H54 (cell line): ENCODE measurements around the gene CIAO3.

Experiments used
- DNase-seq: peaks from one replicate; pipeline ENCODE4 v3.0.0; 2011; ENCODE audit warnings: low spot score, mixed read lengths; ENCODE audit not compliant: insufficient read length
- FAIRE-seq: peaks from 3 replicates; lab custom pipeline; 2011; peaks lifted over from hg19 to GRCh38; lab: Jason Lieb, UNC
- POLR2A ChIP-seq: IDR thresholded peaks from 2 replicates; pipeline ENCODE4 v1.6.1; 2011; ENCODE audit warnings: low read depth, mild to moderate bottlenecking, low read length

The CIAO3 gene

DNA sequence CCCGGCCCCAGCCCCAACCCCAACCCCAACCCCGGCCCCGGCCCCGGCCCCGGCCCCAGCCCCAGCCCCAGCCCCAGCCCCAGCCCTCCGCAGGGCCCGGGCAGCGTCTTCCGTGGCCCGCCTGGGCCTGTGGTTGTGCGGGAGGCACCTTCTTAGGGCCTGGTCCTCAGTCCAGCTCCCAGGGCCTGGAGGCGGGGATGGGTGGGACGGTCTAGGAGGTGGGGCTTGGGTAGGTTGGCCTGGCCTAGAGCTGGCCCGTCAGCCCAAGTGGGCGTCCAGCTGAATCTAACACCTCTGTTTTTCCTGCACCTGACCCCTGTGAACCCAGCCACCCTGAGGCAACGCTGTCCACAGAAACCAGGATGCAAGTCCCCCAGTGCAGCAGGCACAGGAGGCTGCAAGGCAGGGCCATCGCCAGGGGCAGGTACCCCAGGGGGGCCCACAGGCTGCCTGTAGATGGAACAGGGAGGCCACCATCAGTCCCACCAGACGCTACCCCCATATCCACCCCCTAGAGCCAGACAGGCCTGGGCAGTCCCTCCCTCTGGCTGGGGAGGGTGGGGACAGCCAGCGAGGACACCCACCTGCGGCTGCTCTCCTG, 28.5 kb upstream of the CIAO3 start:
- DNase-seq = no peak
- no peak for FAIRE-seq
- TF ChIP-seq POLR2A = no peak

DNA sequence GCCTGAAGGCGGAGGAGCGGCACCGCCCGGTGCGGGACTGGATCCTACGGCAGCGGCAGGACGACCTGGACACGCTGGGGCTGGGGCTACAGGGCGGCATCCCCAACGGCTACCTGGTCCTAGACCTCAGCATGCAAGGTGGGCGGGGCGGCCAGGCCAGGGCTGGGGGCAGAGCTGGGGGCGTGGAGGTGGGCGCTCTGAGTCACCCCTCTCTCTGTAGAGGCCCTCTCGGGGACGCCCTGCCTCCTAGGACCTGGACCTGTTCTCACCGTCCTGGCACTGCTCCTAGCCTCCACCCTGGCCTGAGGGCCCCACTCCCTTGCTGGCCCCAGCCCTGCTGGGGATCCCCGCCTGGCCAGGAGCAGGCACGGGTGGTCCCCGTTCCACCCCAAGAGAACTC, 27.6 kb upstream of the CIAO3 start:
- FAIRE-seq = no peak
- DNase-seq = no peak
- no peak for TF ChIP-seq POLR2A

DNA sequence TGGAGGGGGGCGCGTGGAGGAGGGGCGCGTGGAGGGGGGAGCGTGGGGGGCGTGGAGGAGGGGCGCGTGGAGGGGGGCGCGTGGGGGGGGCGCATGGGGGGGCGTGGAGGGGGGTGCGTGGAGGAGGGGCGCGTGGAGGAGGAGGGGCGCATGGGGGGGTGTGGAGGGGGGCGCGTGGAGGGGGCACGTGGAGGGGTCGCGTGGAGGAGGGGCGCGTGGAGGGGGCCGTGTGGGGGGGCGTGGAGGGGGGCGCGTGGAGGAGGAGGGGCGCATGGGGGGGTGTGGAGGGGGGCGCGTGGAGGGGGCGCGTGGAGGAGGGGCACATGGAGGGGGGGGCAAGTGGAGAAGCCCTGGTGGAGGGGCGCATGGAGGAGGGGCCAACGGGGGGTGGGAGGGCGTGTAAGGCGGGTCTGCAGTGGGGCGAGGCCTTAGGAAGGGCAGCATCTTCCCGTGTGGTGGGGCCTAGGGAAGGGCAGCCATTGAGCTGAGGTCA, 27.0 kb upstream of the CIAO3 start:
- DNase-seq = no peak
- no peak for FAIRE-seq
- no peak for TF ChIP-seq POLR2A

DNA sequence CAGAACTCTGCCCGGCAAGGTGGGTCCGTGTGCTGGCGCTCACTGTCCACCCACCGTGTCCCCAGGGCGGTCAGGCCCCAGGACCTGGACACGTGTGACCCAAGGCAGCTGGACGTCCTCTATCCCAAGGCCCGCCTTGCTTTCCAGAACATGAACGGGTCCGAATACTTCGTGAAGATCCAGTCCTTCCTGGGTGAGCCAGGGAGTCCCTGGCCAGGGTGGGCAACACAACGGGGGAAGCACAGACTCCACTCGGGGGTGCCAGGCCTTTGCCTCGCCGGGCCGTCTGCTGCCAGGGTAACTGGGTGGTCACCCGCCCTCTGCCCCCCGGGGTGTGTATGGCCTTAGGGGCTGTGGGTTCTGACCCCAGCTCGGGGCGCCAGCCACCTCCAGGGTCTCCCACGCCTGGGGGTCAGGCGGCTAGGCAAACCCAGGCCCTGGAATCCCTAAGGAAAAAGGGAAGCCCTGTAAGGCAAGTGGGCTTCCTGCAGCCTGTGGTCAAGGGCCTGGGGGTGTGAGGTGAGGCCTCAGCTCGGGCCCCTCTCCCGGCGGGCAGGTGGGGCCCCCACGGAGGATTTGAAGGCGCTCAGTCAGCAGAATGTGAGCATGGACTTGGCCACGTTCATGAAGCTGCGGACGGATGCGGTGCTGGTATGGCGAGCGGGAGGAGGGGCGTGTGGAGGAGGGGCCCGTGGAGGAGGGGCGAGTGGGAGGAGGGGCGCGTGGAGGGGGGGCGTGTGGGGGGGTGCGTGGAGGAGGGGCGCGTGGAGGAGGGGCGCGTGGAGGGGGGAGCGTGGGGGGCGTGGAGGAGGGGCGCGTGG, 26.2 kb upstream of the CIAO3 start:
- TF ChIP-seq POLR2A = no peak
- FAIRE-seq (no peak), DNase-seq (no peak)

DNA sequence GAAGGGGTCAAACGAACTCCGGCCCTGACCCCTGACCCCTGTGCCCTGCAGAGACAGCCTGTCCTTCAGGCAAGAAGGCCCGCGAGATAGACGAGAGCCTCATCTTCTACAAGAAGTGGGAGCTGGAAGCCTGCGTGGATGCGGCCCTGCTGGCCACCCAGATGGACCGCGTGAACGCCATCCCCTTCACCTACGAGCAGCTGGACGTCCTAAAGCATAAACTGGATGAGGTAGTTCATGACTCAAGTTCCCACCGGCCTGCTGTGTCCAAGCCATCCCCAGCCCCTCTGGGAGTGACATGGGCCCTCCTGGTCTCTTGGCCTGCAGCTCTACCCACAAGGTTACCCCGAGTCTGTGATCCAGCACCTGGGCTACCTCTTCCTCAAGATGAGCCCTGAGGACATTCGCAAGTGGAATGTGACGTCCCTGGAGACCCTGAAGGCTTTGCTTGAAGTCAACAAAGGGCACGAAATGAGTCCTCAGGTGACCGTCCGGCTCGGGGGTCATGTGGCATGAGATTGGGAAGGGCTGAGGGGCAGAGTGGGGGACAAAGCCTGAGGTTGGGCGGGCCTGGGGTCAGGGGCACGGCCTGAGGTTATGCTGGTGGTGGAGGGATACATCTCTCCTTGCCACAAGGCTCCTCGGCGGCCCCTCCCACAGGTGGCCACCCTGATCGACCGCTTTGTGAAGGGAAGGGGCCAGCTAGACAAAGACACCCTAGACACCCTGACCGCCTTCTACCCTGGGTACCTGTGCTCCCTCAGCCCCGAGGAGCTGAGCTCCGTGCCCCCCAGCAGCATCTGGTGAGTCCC, 25.4 kb upstream of the CIAO3 start:
- DNase-seq (no peak), FAIRE-seq (no peak)
- no peak for TF ChIP-seq POLR2A

DNA sequence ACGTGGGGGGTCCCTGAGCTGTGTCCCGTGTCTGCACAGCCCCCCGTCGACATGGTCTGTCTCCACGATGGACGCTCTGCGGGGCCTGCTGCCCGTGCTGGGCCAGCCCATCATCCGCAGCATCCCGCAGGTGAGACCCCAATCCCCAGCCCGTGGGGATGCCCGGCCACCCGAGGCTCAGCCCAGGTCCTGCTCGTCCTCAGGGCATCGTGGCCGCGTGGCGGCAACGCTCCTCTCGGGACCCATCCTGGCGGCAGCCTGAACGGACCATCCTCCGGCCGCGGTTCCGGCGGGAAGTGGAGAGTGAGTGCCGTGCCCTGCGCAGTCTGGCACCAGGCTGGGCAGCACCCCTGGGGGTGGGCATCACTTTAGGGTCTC, 24.7 kb upstream of the CIAO3 start:
- FAIRE-seq = no peak
- DNase-seq = no peak
- no peak for TF ChIP-seq POLR2A

DNA sequence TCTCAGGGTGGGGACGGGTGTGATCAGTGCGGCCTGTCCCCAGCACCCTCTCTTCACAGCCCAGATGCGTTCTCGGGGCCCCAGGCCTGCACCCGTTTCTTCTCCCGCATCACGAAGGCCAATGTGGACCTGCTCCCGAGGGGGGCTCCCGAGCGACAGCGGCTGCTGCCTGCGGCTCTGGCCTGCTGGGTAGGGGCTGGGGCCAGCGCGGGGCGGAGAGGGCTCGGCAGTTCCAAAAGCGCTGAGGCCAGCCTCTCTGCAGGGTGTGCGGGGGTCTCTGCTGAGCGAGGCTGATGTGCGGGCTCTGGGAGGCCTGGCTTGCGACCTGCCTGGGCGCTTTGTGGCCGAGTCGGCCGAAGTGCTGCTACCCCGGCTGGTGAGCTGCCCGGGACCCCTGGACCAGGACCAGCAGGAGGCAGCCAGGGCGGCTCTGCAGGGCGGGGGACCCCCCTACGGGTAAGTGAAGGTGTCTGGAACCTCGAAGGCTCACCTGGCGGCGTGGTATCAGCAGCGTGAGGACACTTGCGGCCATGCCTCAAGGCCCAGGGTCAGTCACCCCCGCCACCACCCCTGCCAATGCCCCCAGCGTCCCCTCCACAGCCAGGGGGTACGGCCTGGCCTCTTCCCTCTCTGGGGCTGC, 24.2 kb upstream of the CIAO3 start:
- FAIRE-seq (no peak), DNase-seq (no peak)
- no peak for TF ChIP-seq POLR2A

DNA sequence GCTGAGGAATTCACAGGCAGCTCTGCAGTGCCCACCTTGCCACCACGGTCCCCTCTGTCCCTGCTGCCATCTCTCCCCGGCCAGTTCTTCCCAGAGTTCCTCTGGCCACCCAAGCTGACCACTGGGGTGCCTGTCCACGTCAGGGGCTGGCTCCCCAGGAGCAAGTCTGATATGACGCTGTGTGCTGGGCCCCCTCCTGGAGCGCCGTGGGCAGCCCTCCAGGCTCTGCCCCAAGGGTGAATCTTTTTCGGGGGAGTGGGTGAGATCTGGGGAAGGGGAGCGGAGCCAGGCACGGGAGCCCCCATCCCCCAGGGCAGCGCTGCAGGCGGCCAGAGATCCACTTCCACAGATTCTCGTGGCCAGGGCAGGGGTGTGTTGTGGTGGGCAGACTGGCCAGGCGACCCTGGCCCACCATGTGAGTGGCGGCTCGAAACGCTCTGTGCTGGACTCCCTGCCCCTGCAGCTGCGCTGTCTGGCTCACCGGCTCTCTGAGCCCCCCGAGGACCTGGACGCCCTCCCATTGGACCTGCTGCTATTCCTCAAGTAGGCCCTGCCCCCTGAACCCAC, 23.5 kb upstream of the CIAO3 start:
- no peak for FAIRE-seq

DNA sequence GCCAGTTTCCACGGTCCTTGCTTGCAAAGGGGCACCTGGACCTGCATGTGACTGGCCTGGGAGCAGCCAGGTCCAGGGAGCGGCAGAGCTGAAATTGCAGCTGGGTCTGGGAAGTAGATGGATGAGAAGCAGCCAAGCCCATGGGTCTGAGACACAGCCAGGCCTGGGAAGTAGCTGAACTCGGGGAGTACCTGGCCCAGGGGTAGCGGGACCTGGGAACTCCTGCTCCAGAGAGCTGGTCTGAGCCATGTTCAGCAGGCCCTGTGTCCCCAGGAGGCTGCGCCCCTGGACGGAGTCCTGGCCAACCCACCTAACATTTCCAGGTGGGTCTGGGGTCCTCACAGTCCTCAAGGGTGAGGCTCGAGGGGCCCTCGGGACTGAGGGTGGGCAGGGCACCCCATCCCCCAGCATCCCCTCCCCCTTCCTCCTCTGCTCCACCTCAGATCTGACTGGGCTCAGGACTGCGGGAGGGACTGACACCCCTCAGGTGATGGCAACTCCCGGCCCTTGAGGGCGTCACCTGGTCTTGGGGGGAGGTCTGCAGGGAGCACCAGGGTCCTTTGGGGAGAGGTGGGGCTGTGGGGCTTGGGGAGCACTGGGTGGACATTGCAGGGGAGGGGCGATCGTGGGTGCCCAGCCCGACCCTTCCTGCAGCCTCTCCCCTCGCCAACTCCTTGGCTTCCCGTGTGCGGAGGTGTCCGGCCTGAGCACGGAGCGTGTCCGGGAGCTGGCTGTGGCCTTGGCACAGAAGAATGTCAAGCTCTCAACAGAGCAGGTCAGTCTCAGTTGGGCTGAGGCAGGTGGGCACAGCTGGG, 22.8 kb upstream of the CIAO3 start:
- no peak for FAIRE-seq
- DNase-seq = no peak
- no peak for TF ChIP-seq POLR2A

More for the DNA sequence above, 23.5 kb upstream of the CIAO3 start:
- DNase-seq = no peak
- TF ChIP-seq POLR2A = no peak

DNA sequence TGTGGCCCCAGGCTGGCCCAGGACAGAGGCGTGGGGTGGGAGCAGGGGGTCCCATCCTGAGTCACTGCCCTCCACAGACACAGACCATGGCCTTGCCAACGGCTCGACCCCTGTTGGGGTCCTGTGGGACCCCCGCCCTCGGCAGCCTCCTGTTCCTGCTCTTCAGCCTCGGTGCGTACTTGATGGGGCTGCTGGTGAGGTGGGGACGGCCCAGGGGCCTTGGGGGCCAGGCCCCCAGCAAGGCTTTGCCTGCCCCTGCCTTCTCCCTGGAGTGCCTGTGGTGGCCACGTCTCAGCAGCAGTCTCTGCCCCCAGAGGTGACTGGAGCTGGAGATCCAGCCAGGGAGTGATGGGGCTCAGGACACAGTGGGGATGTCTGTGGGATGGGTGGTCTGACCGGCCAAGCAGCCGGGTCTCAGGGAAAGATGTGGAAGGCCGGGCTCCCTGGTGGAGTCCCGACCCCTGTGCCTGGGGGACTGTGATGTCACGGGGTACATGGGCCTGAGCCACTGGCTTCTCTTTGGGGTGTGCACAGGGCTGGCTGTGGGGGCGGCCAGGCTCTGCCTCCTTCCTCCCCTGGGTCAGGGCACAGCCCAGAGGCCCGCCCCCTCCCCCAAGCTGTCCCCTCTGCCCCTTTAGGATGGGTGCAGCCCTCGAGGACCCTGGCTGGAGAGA, 21.9 kb upstream of the CIAO3 start:
- no peak for TF ChIP-seq POLR2A
- no peak for FAIRE-seq
- DNase-seq = no peak

DNA sequence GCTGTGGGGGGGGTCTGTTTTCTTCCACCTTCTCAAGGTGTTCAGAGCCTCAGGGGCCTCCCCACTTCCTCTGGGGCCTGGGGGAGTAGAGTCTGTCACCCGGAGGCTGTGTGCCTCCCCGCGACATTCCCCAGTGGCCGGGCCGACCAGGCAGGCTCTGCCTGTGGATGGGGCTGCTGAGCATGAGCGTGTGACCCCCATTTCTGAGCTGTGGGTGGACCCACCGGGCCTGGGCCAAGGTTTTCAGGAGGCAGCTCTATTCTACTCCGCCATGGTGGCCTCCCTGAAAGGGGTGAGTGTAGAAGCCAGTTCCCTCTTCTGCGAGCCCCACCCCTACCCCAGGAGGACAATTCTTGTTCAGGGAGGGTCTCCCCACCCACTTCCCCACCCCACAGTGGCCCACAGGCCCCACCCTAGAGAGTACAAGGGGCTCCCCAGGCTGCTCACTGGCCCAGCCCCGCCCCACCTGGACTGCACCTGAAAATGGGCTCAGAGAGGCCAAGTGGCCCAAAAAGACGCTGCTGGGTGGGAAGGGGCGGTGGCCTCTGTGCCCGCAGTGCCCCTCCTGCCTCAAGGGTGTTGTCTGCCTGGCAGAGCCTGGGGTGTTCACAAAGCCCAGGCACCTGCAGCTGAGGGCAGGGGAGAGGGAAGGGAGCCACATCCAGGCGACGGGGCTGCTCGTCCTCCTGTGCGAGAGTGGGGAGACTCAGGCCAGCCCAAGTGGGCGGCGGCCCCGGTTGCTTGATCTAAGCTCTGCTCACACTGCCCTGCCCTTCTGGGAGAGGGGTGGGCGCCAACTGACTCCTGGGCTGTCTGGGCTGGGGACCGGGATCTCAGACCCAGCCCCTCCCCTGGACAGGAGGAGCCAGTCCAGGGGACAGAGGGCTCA, 21.1 kb upstream of the CIAO3 start:
- no peak for TF ChIP-seq POLR2A
- DNase-seq (no peak), FAIRE-seq (no peak)
